Ovary (tissue), 3 donors: ENCODE results near the gene NRTN.

Experiments
- CTCF ChIP-seq, 3 donors: fragments of 450-650 bp in 2 of 3; fragments of 200-600 bp in 1 of 3; IDR thresholded peaks; one replicate each; pipeline versions ENCODE4 v1.5.1 to v1.8.0; 2016 to 2022; ENCODE audit warnings: antibody characterized with exemption in 3 of 3, mild to moderate bottlenecking in 1 of 3
- EP300 ChIP-seq: sonication (generic); formaldehyde crosslinking; IDR thresholded peaks from one replicate; pipeline ENCODE4 v1.6.1; 2017; ENCODE audit warnings: antibody characterized with exemption
- POLR2A ChIP-seq: fragments of 450-650 bp; IDR thresholded peaks from one replicate; pipeline ENCODE4 v1.6.1; 2017; ENCODE audit warnings: antibody characterized with exemption, mild to moderate bottlenecking, moderate library complexity
- donor health status: DM: no; HTN: no; CAD: no.

- TF ChIP-seq CTCF (IDR thresholded peaks at IDR 0.05) (no peak), EP300 (no peak), POLR2A (no peak)
Observed at GRCh38 chr19:5820785-5821184, 15.9 kb downstream of the NRTN start.
